WERI-Rb-1 (cell line): ENCODE results near the gene ZNF778.
"Not testable (repeated sequence)": the region's sequence is repeated elsewhere in the genome, so short reads cannot be mapped to it uniquely, and the experiment has no call there.

Source experiments
- DNase-seq: peaks from one replicate; pipeline ENCODE4 v3.0.0-alpha.2; 2020
- H3K27ac ChIP-seq: fragments of 250-450 bp; sonication (Bioruptor Pico); 2 replicates; pipeline ENCODE4 v1.5.1; 2020; ENCODE audit warnings: mild to moderate bottlenecking, moderate library complexity
- H3K27me3 ChIP-seq: fragments of 250-450 bp; sonication (Bioruptor Pico); 2 replicates; pipeline ENCODE4 v1.5.1; 2021; ENCODE audit warnings: mild to moderate bottlenecking, low read depth, moderate library complexity; ENCODE audit not compliant: insufficient read depth, severe bottlenecking
- H3K36me3 ChIP-seq: fragments of 250-450 bp; sonication (Bioruptor Pico); 2 replicates; pipeline ENCODE4 v1.5.1; 2020; ENCODE audit warnings: mild to moderate bottlenecking, moderate library complexity
- H3K4me3 ChIP-seq: 2 replicates; pipeline ENCODE4 v1.5.1; 2011; ENCODE audit warnings: low read depth, mild to moderate bottlenecking, control low read depth, low read length
- H3K9me3 ChIP-seq: fragments of 250-450 bp; sonication (Bioruptor Pico); 2 replicates; pipeline ENCODE4 v1.5.1; 2021; ENCODE audit warnings: mild to moderate bottlenecking, moderate library complexity; ENCODE audit not compliant: severe bottlenecking
- CTCF ChIP-seq: IDR thresholded peaks from 2 replicates; pipeline ENCODE4 v1.5.1; 2011; ENCODE audit warnings: low read depth, mild to moderate bottlenecking, control low read depth, inconsistent platforms, low read length

Gene ZNF778

GRCh38 chr16:89241187-89242007 is 23.9 kb downstream of the ZNF778 start:
- Histone ChIP-seq H3K27ac (peak overlapping the region; percentile 84), H3K36me3 (no peaks in the 10 kb centered on the region), H3K9me3 (no peaks in the 10 kb centered on the region), H3K4me3 (peak overlapping the region; percentile 56), H3K27me3 (no peaks in the 10 kb centered on the region)
- DNase-seq = peak; percentile 48
- no peak for TF ChIP-seq CTCF

- Histone ChIP-seq H3K27me3 (no peaks in the 10 kb centered on the region), H3K4me3 (no peak overlapping the region), H3K36me3 (no peaks in the 10 kb centered on the region), H3K9me3 (no peaks in the 10 kb centered on the region), H3K27ac (no peak overlapping the region)
- no peak for DNase-seq
- no peak for TF ChIP-seq CTCF
These were observed 25.3 kb downstream of the ZNF778 start for GRCh38 chr16:89242795-89243200.

GRCh38 chr16:89243664-89244063 is 26.2 kb downstream of the ZNF778 start:
- no peaks in the 10 kb centered on the region for H3K9me3 ChIP-seq
- no peak overlapping the region for H3K27ac ChIP-seq
- no peak overlapping the region for H3K4me3 ChIP-seq
- H3K36me3 ChIP-seq = no peaks in the 10 kb centered on the region
- no peaks in the 10 kb centered on the region for H3K27me3 ChIP-seq
- no peak for TF ChIP-seq CTCF
- no peak for DNase-seq

- H3K9me3 ChIP-seq, DNase-seq, H3K36me3 ChIP-seq, H3K4me3 ChIP-seq, H3K27me3 ChIP-seq, H3K27ac ChIP-seq: not testable (repeated sequence)
These were observed 26.8 kb downstream of the ZNF778 start for GRCh38 chr16:89244264-89244663.

GRCh38 chr16:89244754-89245153 is 27.3 kb downstream of the ZNF778 start:
- Histone ChIP-seq H3K27ac (peak overlapping the region; percentile 48; the same call in 1 of the 2 replicates), H3K4me3 (no peak overlapping the region), H3K9me3 (no peaks in the 10 kb centered on the region), H3K36me3 (no peaks in the 10 kb centered on the region), H3K27me3 (no peaks in the 10 kb centered on the region)
- no peak for TF ChIP-seq CTCF
- DNase-seq = no peak

- DNase-seq = no peak
- Histone ChIP-seq H3K9me3 (no peaks in the 10 kb centered on the region), H3K4me3 (no peak overlapping the region), H3K27me3 (no peaks in the 10 kb centered on the region), H3K36me3 (no peaks in the 10 kb centered on the region), H3K27ac (no peak overlapping the region)
- no peak for TF ChIP-seq CTCF
These were observed 28.9 kb downstream of the ZNF778 start for GRCh38 chr16:89246383-89246902.
